Stimulated activated CD4-positive, alpha-beta T cell treated with anti-CD3 and anti-CD28 coated beads, Interleukin-4, amount 100 ng/mL, for 1 hour (primary cell): ENCODE data around the gene PTPRJ.

Source experiments
- DNase-seq: peaks from one replicate; pipeline ENCODE4 v3.0.0-alpha.2; 2020

The PTPRJ gene

GRCh38 chr11:47969401-47969800, 11.0 kb upstream of the PTPRJ start:
- DNase-seq, result no peak

- no peak for DNase-seq
These were observed 8.9 kb upstream of the PTPRJ start for GRCh38 chr11:47971501-47971900.

- DNase-seq, result no peak
These were observed 7.2 kb upstream of the PTPRJ start for GRCh38 chr11:47973173-47973572.

GRCh38 chr11:47976931-47977330, 3.4 kb upstream of the PTPRJ start:
- no peak for DNase-seq

GRCh38 chr11:47977623-47978022, 2.7 kb upstream of the PTPRJ start:
- DNase-seq, result no peak

- no peak for DNase-seq
These were observed 826 bp upstream of the PTPRJ start for GRCh38 chr11:47979378-47980087.

- peak; percentile 20 for DNase-seq
These were observed 705 bp downstream of the PTPRJ start for GRCh38 chr11:47980907-47981621.

- peak; percentile 15 for DNase-seq
These were observed 1.5 kb downstream of the PTPRJ start for GRCh38 chr11:47981667-47982404.

- no peak for DNase-seq
These were observed 2.3 kb downstream of the PTPRJ start for GRCh38 chr11:47982616-47983015.

GRCh38 chr11:47983464-47984397, 3.4 kb downstream of the PTPRJ start:
- DNase-seq, result no peak

- no peak for DNase-seq
These were observed 5.9 kb downstream of the PTPRJ start for GRCh38 chr11:47986219-47986618.

- no peak for DNase-seq
These were observed 6.4 kb downstream of the PTPRJ start for GRCh38 chr11:47986742-47987141.

- DNase-seq, result no peak
These were observed 7.0 kb downstream of the PTPRJ start for GRCh38 chr11:47987310-47987709.

- DNase-seq, result no peak
These were observed 7.4 kb downstream of the PTPRJ start for GRCh38 chr11:47987781-47988180.

- DNase-seq, result no peak
These were observed 9.4 kb downstream of the PTPRJ start for GRCh38 chr11:47989779-47990178.

- DNase-seq, result no peak
These were observed 11.0 kb downstream of the PTPRJ start for GRCh38 chr11:47991266-47991830.

GRCh38 chr11:47991894-47992293, 11.5 kb downstream of the PTPRJ start:
- no peak for DNase-seq

GRCh38 chr11:47992959-47993820, 12.8 kb downstream of the PTPRJ start:
- DNase-seq, result no peak

- no peak for DNase-seq
These were observed 14.1 kb downstream of the PTPRJ start for GRCh38 chr11:47994417-47994816.

GRCh38 chr11:47995360-47995769, 15.0 kb downstream of the PTPRJ start:
- no peak for DNase-seq
